SK-N-SH treated with all-trans-retinoic acid at 6 μM for 48 hours (cell line): Measurements from ENCODE around the gene MET.

Experiments used
- BACH2 ChIP-seq: fragments of 250-450 bp; sonication (Bioruptor Pico); IDR thresholded peaks from 2 replicates; pipeline ENCODE4 v1.9.0; 2021; ENCODE audit warnings: mild to moderate bottlenecking, borderline replicate concordance
- CSDC2 ChIP-seq: fragments of 250-450 bp; sonication (Bioruptor Pico); IDR thresholded peaks from 2 replicates; pipeline ENCODE4 v1.5.0; 2020; ENCODE audit warnings: mild to moderate bottlenecking, moderate library complexity
- ZFP3 ChIP-seq: fragments of 250-450 bp; sonication (Bioruptor Pico); IDR thresholded peaks from 2 replicates; pipeline ENCODE4 v1.5.0; 2020; ENCODE audit warnings: mild to moderate bottlenecking, moderate library complexity

DNA sequence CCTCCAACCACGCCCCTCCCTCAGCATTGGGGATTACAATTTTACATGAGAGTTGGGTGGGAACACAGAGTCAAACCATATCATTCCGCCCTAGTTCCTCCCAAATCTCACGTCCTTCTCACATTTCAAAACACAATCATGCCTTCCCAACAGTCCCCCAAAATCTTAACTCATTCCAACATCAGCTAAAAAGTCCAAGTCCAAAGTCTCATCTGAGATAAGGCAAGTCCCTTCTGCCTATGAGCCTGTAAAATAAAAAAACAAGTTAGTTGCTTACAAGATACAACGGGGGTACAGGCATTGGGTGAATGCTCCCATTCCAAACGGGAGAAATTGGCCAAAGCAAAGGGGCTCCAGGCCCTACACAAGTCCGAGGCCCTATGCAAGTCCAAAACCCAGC is 112.7 kb downstream of the MET start:
- no peak for TF ChIP-seq ZFP3 (CRISPR knock-in tag)
- TF ChIP-seq CSDC2 (CRISPR knock-in tag), result no peak
- TF ChIP-seq BACH2, result no peak
